Measurements from ENCODE around the gene TXLNA.

The TXLNA gene

GRCh38 chr1:32187850-32188249 is 8.4 kb downstream of the TXLNA start:
- no peaks in the 10 kb centered on the region for H3K4me1 ChIP-seq (ENCODE audit: control insufficient read depth, insufficient read depth, low read length)
- H3K27me3 ChIP-seq (ENCODE audit: control insufficient read depth, insufficient read depth, low read length), result no peaks in the 10 kb centered on the region
- no peak overlapping the region for H3K9ac ChIP-seq (ENCODE audit: low read depth, low read length)
- H3K9me3 ChIP-seq (ENCODE audit: control insufficient read depth, insufficient read depth, low read length), result no peaks in the 10 kb centered on the region
- H3K4me3 ChIP-seq (ENCODE audit: low read depth, low read length), result no peak overlapping the region
- peaks cover 64% of the 10 kb centered on the region for H3K36me3 ChIP-seq (ENCODE audit: control insufficient read depth, insufficient read depth, low read length)

GRCh38 chr1:32192220-32192948 is 12.9 kb downstream of the TXLNA start:
- H3K36me3 ChIP-seq (ENCODE audit: control insufficient read depth, insufficient read depth, low read length), result peaks cover 81% of the 10 kb centered on the region
- no peaks in the 10 kb centered on the region for H3K9me3 ChIP-seq (ENCODE audit: control insufficient read depth, insufficient read depth, low read length)
- no peaks in the 10 kb centered on the region for H3K27me3 ChIP-seq (ENCODE audit: control insufficient read depth, insufficient read depth, low read length)
- no peak overlapping the region for H3K4me3 ChIP-seq (ENCODE audit: low read depth, low read length)
- H3K9ac ChIP-seq (ENCODE audit: low read depth, low read length), result no peak overlapping the region
- H3K4me1 ChIP-seq (ENCODE audit: control insufficient read depth, insufficient read depth, low read length), result no peaks in the 10 kb centered on the region

GRCh38 chr1:32194984-32195383 is 15.5 kb downstream of the TXLNA start:
- Histone ChIP-seq H3K27me3 (ENCODE audit: control insufficient read depth, insufficient read depth, low read length) (no peaks in the 10 kb centered on the region), H3K36me3 (ENCODE audit: control insufficient read depth, insufficient read depth, low read length) (peaks cover 62% of the 10 kb centered on the region), H3K4me3 (ENCODE audit: low read depth, low read length) (no peak overlapping the region), H3K4me1 (ENCODE audit: control insufficient read depth, insufficient read depth, low read length) (no peaks in the 10 kb centered on the region), H3K9ac (ENCODE audit: low read depth, low read length) (no peak overlapping the region), H3K9me3 (ENCODE audit: control insufficient read depth, insufficient read depth, low read length) (no peaks in the 10 kb centered on the region)

GRCh38 chr1:32195531-32195930 is 16.1 kb downstream of the TXLNA start:
- H3K36me3 ChIP-seq (ENCODE audit: control insufficient read depth, insufficient read depth, low read length), result peaks cover 57% of the 10 kb centered on the region
- no peaks in the 10 kb centered on the region for H3K27me3 ChIP-seq (ENCODE audit: control insufficient read depth, insufficient read depth, low read length)
- H3K9ac ChIP-seq (ENCODE audit: low read depth, low read length), result no peak overlapping the region
- H3K4me1 ChIP-seq (ENCODE audit: control insufficient read depth, insufficient read depth, low read length), result no peaks in the 10 kb centered on the region
- no peak overlapping the region for H3K4me3 ChIP-seq (ENCODE audit: low read depth, low read length)
- no peaks in the 10 kb centered on the region for H3K9me3 ChIP-seq (ENCODE audit: control insufficient read depth, insufficient read depth, low read length)

GRCh38 chr1:32195972-32196823 is 16.7 kb downstream of the TXLNA start:
- H3K27me3 ChIP-seq (ENCODE audit: control insufficient read depth, insufficient read depth, low read length), result no peaks in the 10 kb centered on the region
- H3K9ac ChIP-seq (ENCODE audit: low read depth, low read length), result no peak overlapping the region
- no peaks in the 10 kb centered on the region for H3K4me1 ChIP-seq (ENCODE audit: control insufficient read depth, insufficient read depth, low read length)
- no peaks in the 10 kb centered on the region for H3K9me3 ChIP-seq (ENCODE audit: control insufficient read depth, insufficient read depth, low read length)
- no peak overlapping the region for H3K4me3 ChIP-seq (ENCODE audit: low read depth, low read length)
- H3K36me3 ChIP-seq (ENCODE audit: control insufficient read depth, insufficient read depth, low read length), result peaks cover 52% of the 10 kb centered on the region

GRCh38 chr1:32197074-32197473 is 17.6 kb downstream of the TXLNA start:
- Histone ChIP-seq H3K36me3 (ENCODE audit: control insufficient read depth, insufficient read depth, low read length) (peaks cover 43% of the 10 kb centered on the region), H3K9ac (ENCODE audit: low read depth, low read length) (no peak overlapping the region), H3K4me1 (ENCODE audit: control insufficient read depth, insufficient read depth, low read length) (peaks cover 4% of the 10 kb centered on the region), H3K27me3 (ENCODE audit: control insufficient read depth, insufficient read depth, low read length) (no peaks in the 10 kb centered on the region), H3K9me3 (ENCODE audit: control insufficient read depth, insufficient read depth, low read length) (no peaks in the 10 kb centered on the region), H3K4me3 (ENCODE audit: low read depth, low read length) (no peak overlapping the region)

GRCh38 chr1:32197837-32198236 is 18.4 kb downstream of the TXLNA start:
- H3K4me1 ChIP-seq (ENCODE audit: control insufficient read depth, insufficient read depth, low read length), result peaks cover 6% of the 10 kb centered on the region
- H3K36me3 ChIP-seq (ENCODE audit: control insufficient read depth, insufficient read depth, low read length), result peaks cover 36% of the 10 kb centered on the region

GRCh38 chr1:32198237-32199042 is 19.0 kb downstream of the TXLNA start:
- H3K4me1 ChIP-seq (ENCODE audit: control insufficient read depth, insufficient read depth, low read length), result peaks cover 6% of the 10 kb centered on the region
- H3K4me3 ChIP-seq (ENCODE audit: low read depth, low read length), result no peak overlapping the region
- peaks cover under 1% of the 10 kb centered on the region for H3K27me3 ChIP-seq (ENCODE audit: control insufficient read depth, insufficient read depth, low read length)
- no peak overlapping the region for H3K9ac ChIP-seq (ENCODE audit: low read depth, low read length)
- no peaks in the 10 kb centered on the region for H3K9me3 ChIP-seq (ENCODE audit: control insufficient read depth, insufficient read depth, low read length)
- H3K36me3 ChIP-seq (ENCODE audit: control insufficient read depth, insufficient read depth, low read length), result peaks cover 31% of the 10 kb centered on the region

More at GRCh38 chr1:32197837-32198236, 18.4 kb downstream of the TXLNA start:
- Histone ChIP-seq H3K9ac (ENCODE audit: low read depth, low read length) (no peak overlapping the region), H3K9me3 (ENCODE audit: control insufficient read depth, insufficient read depth, low read length) (no peaks in the 10 kb centered on the region), H3K27me3 (ENCODE audit: control insufficient read depth, insufficient read depth, low read length) (no peaks in the 10 kb centered on the region), H3K4me3 (ENCODE audit: low read depth, low read length) (no peak overlapping the region)

- Histone ChIP-seq H3K36me3 (ENCODE audit: control insufficient read depth, insufficient read depth, low read length) (peaks cover 25% of the 10 kb centered on the region), H3K27me3 (ENCODE audit: control insufficient read depth, insufficient read depth, low read length) (peaks cover 8% of the 10 kb centered on the region), H3K4me3 (ENCODE audit: low read depth, low read length) (no peak overlapping the region), H3K4me1 (ENCODE audit: control insufficient read depth, insufficient read depth, low read length) (peaks cover 6% of the 10 kb centered on the region), H3K9ac (ENCODE audit: low read depth, low read length) (peak overlapping the region; percentile 14), H3K9me3 (ENCODE audit: control insufficient read depth, insufficient read depth, low read length) (no peaks in the 10 kb centered on the region)
These were observed 19.7 kb downstream of the TXLNA start for GRCh38 chr1:32199043-32199716.

GRCh38 chr1:32199717-32200072 is 20.2 kb downstream of the TXLNA start:
- peak overlapping the region; percentile 14 for H3K9ac ChIP-seq (ENCODE audit: low read depth, low read length)
- H3K9me3 ChIP-seq (ENCODE audit: control insufficient read depth, insufficient read depth, low read length), result no peaks in the 10 kb centered on the region
- peaks cover 7% of the 10 kb centered on the region for H3K4me1 ChIP-seq (ENCODE audit: control insufficient read depth, insufficient read depth, low read length)
- peaks cover 13% of the 10 kb centered on the region for H3K27me3 ChIP-seq (ENCODE audit: control insufficient read depth, insufficient read depth, low read length)
- peaks cover 21% of the 10 kb centered on the region for H3K36me3 ChIP-seq (ENCODE audit: control insufficient read depth, insufficient read depth, low read length)
- H3K4me3 ChIP-seq (ENCODE audit: low read depth, low read length), result peak overlapping the region; percentile 63
